OCI-LY7 (cell line): Measurements from ENCODE around the gene SMIM10L2A.

Experiments used
- CTCF ChIP-seq: fragments of 200-600 bp; sonication (generic); conservative IDR thresholded peaks from 2 replicates; pipeline ENCODE4 v1.5.1; 2014; ENCODE audit warnings: mild to moderate bottlenecking, antibody characterized with exemption, low read length, moderate library complexity, mixed read lengths
- EZH2phosphoT487 ChIP-seq: fragments of 200-600 bp; sonication (generic); IDR thresholded peaks from 2 replicates; pipeline ENCODE4 v1.6.1; 2018; ENCODE audit warnings: low read depth, borderline replicate concordance, mild to moderate bottlenecking, mixed run types, antibody characterized with exemption, low read length, moderate library complexity, mixed read lengths

GRCh38 chrX:135476378-135476777 is 54.6 kb downstream of the SMIM10L2A start:
- no peak for TF ChIP-seq CTCF
- TF ChIP-seq EZH2phosphoT487 = no peak
